ENCODE data around the gene BUD23.
A peak's percentile ranks its signal among the peaks of the same experiment; 100 is the strongest.
"Not testable (repeated sequence)": the region's sequence is repeated elsewhere in the genome, so short reads cannot be mapped to it uniquely, and the experiment has no call there.

BUD23 gene

GRCh38 chr7:73713319-73713718 lies 29.9 kb downstream of the BUD23 start:
- not testable (repeated sequence) for H3K9me3 Mint-ChIP-seq; H3K36me3 Mint-ChIP-seq; ATAC-seq (replicated peaks)

DNA sequence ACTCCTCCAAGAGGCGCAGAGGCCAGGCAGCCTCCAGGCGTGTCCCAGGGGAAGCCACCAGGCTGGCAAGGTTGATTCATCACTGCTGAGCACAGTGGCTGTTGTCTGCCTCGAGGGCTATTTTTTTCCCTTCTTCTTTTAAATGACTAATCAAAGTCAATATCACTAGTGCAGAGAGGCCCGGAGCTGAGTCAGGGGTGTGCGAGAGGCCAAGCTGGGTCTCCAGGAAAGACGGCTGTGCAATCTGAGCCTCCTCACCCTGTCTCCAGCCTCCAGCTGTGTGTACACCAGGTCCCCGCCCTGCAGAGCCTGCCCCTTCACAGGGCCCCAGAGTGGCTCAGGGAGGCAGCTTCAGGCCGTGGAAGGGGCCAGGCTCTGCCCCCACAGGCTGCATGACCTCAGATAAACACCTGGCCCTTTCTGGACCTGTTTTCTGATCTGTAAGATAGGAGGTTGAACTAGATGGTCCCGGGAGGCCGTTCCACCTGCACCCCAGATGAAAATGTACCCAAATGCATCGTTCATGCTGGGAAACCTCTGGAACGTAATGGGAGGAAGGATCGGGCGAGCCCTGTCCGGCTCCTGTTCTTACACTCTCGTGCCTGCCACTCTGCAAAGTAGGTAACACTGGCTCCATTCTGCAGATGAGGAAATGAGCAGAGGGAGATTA lies 32.4 kb downstream of the BUD23 start:
- H3K36me3 Mint-ChIP-seq = peaks cover 0 to 5% of the 10 kb centered on the region in 2 donors
- peak; percentile 64 to 69 for ATAC-seq (replicated peaks)
- no peaks in the 10 kb centered on the region for H3K9me3 Mint-ChIP-seq
- peaks cover 25 to 35% of the 10 kb centered on the region in 2 donors for H3K4me1 Mint-ChIP-seq
- H3K4me3 Mint-ChIP-seq = no peak overlapping the region
- DNase-seq = peak; percentile 53
- H3K27ac Mint-ChIP-seq = no peak overlapping the region
- peaks cover 59 to 62% of the 10 kb centered on the region in 2 donors for H3K27me3 Mint-ChIP-seq

More at GRCh38 chr7:73713319-73713718, 29.9 kb downstream of the BUD23 start:
- not testable (repeated sequence) for H3K27ac Mint-ChIP-seq, H3K4me3 Mint-ChIP-seq, DNase-seq
- H3K4me1 Mint-ChIP-seq = peaks cover 23 to 30% of the 10 kb centered on the region in 2 donors
- H3K27me3 Mint-ChIP-seq = peaks cover 53 to 57% of the 10 kb centered on the region in 2 donors

GRCh38 chr7:73716318-73716890 lies 33.0 kb downstream of the BUD23 start:
- H3K9me3 Mint-ChIP-seq = no peaks in the 10 kb centered on the region
- no peak for ATAC-seq (replicated peaks)
- peaks cover 62 to 64% of the 10 kb centered on the region in 2 donors for H3K27me3 Mint-ChIP-seq
- no peak for DNase-seq
- H3K4me3 Mint-ChIP-seq = no peak overlapping the region
- H3K36me3 Mint-ChIP-seq = peaks cover 0 to 4% of the 10 kb centered on the region in 2 donors
- H3K27ac Mint-ChIP-seq = no peak overlapping the region
- H3K4me1 Mint-ChIP-seq = peaks cover 25 to 35% of the 10 kb centered on the region in 2 donors

DNA sequence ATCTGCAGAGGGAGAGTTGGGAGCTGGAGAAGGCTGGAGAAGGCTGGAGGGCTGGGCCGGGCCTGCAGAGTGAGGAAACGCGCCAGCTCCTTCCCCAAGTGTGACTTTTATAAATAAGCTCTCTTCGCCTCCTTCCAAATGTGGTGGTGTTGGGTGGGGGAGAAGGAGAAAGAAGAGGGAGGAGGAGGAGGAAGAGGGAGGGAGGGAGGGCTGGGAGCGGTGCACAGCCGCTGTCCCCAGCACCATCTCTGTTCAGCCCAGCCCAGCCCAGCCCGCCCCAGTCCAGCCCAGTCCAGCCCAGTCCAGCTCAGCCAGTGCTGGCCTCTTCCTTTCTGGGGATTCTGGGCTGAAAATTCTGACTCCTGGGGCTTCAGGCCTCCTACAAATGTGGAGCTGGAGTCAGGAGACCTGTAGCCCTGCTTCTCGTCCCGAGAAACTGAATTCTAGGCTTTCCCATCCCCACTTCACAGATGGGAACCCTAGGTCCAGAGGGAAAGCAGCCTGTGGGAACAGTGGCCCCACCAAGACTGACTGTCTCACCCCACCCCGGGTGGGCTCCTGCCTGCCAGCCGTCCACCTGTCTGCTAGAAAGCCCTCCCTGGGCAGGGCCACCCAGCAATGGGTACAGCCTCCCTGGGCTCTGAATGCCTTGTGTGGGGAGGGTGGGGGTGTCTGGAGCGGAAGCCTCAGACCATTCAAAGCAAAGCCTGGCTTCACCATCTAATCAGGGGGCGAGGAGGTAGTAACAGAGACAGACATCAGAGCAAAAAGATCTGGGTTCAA lies 33.8 kb downstream of the BUD23 start:
- no peak for DNase-seq
- no peak overlapping the region for H3K4me3 Mint-ChIP-seq
- H3K9me3 Mint-ChIP-seq = no peaks in the 10 kb centered on the region
- peaks cover 25 to 35% of the 10 kb centered on the region in 2 donors for H3K4me1 Mint-ChIP-seq
- ATAC-seq (replicated peaks) = no peak
- H3K27ac Mint-ChIP-seq = no peak overlapping the region
- peaks cover 54 to 61% of the 10 kb centered on the region in 2 donors for H3K27me3 Mint-ChIP-seq
- peaks cover 0 to 4% of the 10 kb centered on the region in 2 donors for H3K36me3 Mint-ChIP-seq

- H3K36me3 Mint-ChIP-seq = peaks cover 0 to 3% of the 10 kb centered on the region in 2 donors
- peak; percentile 58 to 66 for ATAC-seq (replicated peaks)
- DNase-seq = peak; percentile 58
- H3K27me3 Mint-ChIP-seq = peaks cover 50 to 59% of the 10 kb centered on the region in 2 donors
- H3K9me3 Mint-ChIP-seq = no peaks in the 10 kb centered on the region
- H3K27ac Mint-ChIP-seq = peak overlapping the region; percentile 90
- peaks cover 22 to 35% of the 10 kb centered on the region in 2 donors for H3K4me1 Mint-ChIP-seq
- peak overlapping the region; percentile 78 to 82 for H3K4me3 Mint-ChIP-seq
These were observed 34.6 kb downstream of the BUD23 start for GRCh38 chr7:73717991-73718405.

GRCh38 chr7:73718438-73718881 lies 35.1 kb downstream of the BUD23 start:
- Mint-ChIP-seq H3K27me3 (peaks cover 45 to 55% of the 10 kb centered on the region in 2 donors), H3K36me3 (no peaks in the 10 kb centered on the region), H3K4me3 (peak overlapping the region; percentile 78 to 82), H3K27ac (peak overlapping the region; percentile 69), H3K9me3 (no peaks in the 10 kb centered on the region), H3K4me1 (peaks cover 22 to 35% of the 10 kb centered on the region in 2 donors)
- no peak for ATAC-seq (replicated peaks)
- no peak for DNase-seq

DNA sequence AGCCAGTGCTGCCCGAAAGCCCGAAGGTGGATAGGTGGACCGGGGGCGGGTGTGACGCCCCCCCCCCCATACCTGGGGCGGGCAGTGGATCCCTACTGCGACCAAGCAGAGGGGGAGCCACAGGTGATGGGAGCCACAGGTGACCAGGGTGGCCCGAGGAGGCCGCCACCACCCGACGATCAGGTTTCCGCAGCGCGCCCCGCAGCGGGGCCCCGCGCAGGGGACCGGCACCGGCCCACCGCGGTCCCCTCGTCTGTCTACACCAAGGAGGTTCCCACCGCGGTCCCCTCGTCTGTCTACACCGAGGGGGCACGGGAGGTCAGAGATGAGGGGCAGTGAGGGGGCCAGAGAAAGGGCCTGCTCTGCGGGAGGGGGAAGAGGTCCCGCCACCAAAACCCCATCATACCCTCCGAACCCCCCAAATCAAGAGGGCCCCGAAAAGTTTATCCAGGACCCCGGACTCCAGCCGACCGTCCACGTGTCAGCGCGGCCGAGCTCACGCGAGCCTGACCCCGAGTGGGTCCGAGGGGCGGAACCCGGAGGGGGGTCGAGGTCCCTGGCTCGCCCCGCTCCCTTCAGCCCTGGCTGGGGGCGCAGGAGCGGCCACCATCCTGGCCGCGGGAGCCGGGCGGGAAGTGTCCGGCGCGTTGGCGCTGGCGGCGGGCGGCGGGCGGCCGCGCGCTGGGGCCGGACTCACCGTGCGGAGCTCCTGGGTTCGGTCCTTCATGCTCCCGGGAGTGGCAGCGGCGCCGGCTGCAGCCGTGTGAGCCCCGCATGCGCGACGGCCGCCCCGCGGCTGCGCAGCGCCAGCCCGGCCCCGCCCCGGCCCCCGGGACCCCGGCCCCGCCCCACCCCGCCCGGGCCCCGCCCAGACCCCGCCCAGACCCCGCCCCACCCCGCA lies 35.8 kb downstream of the BUD23 start, which contains the start of gene STX1A:
STX1A (minus strand) TSS at position 765 of the 901 bp plus-strand sequence; CDS start at position 727, 38 bp downstream.
- no peaks in the 10 kb centered on the region for H3K36me3 Mint-ChIP-seq
- H3K27me3 Mint-ChIP-seq = peaks cover 40 to 48% of the 10 kb centered on the region in 2 donors
- peaks cover 22 to 35% of the 10 kb centered on the region in 2 donors for H3K4me1 Mint-ChIP-seq
- H3K4me3 Mint-ChIP-seq = peak within 1 kb of the TSS; percentile 78 to 82
- ATAC-seq (replicated peaks) (peak; percentile 77 to 85), DNase-seq (peak; percentile 58)
- H3K27ac Mint-ChIP-seq = peak within 1 kb of the TSS; percentile 69
- H3K9me3 Mint-ChIP-seq = no peaks in the 10 kb centered on the region

- DNase-seq = no peak
- H3K9me3 Mint-ChIP-seq = no peaks in the 10 kb centered on the region
- peak overlapping the region; percentile 71 to 72 for H3K4me3 Mint-ChIP-seq
- H3K4me1 Mint-ChIP-seq = peaks cover 22 to 35% of the 10 kb centered on the region in 2 donors
- peak in 1 of 2 donors; percentile 4 for ATAC-seq (replicated peaks)
- peaks cover 37 to 45% of the 10 kb centered on the region in 2 donors for H3K27me3 Mint-ChIP-seq
- no peaks in the 10 kb centered on the region for H3K36me3 Mint-ChIP-seq
- peak overlapping the region; percentile 51 for H3K27ac Mint-ChIP-seq
These were observed 36.4 kb downstream of the BUD23 start for GRCh38 chr7:73719806-73720169.

DNA sequence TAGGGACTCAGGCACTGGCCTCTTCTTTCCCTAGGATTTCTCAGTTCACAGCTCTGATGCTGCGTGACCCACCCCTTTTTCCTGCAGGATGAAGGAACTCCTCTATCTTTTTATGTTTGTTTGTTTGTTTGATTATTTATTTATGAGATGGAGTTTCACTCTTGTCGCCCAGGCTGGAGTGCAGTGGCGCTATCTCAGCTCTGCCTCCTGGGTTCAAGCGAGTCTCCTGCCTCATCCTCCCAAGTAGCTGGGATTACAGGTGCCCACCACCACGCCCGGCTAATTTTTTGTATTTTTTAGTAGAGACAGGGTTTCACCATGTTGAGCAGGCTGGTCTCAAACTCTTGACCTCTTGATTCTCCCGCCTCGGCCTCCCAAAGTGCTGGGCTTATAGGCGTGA lies 37.0 kb downstream of the BUD23 start:
- peaks cover 38 to 46% of the 10 kb centered on the region in 2 donors for H3K27me3 Mint-ChIP-seq
- H3K9me3 Mint-ChIP-seq; H3K27ac Mint-ChIP-seq; DNase-seq; H3K36me3 Mint-ChIP-seq; ATAC-seq (replicated peaks): not testable (repeated sequence)
- H3K4me3 Mint-ChIP-seq = peak overlapping the region; percentile 71 to 72
- peaks cover 22 to 31% of the 10 kb centered on the region in 2 donors for H3K4me1 Mint-ChIP-seq

- peaks cover 31 to 36% of the 10 kb centered on the region in 2 donors for H3K27me3 Mint-ChIP-seq
These were observed 38.0 kb downstream of the BUD23 start for GRCh38 chr7:73721377-73721817.

DNA sequence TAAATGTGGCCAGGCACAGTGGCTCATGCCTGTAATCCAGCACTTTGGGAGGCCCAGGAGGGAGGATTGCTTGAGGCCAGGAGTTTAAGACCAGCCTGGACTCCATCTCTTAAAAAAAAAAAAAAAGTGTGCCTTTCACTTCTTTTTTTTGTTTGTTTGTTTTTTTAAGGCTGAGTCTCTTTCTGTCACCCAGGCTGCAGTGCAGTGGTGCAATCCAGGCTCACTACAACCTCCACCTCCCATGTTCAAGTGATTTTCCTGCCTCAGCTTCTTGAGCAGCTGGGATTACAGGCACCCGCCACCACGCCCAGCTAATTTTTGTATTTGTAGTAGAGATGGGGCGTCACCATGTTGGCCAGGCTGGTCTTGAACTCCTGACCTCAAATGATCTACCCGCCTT lies 38.8 kb downstream of the BUD23 start:
- H3K4me1 Mint-ChIP-seq = peaks cover 11 to 16% of the 10 kb centered on the region in 2 donors
- peaks cover 25 to 31% of the 10 kb centered on the region in 2 donors for H3K27me3 Mint-ChIP-seq
- not testable (repeated sequence) for H3K9me3 Mint-ChIP-seq; H3K27ac Mint-ChIP-seq; H3K4me3 Mint-ChIP-seq; DNase-seq; H3K36me3 Mint-ChIP-seq; ATAC-seq (replicated peaks)

More at GRCh38 chr7:73721377-73721817, 38.0 kb downstream of the BUD23 start:
- Mint-ChIP-seq H3K4me3 (no peak overlapping the region), H3K27ac (no peak overlapping the region), H3K36me3 (no peaks in the 10 kb centered on the region), H3K9me3 (no peaks in the 10 kb centered on the region), H3K4me1 (peaks cover 16 to 22% of the 10 kb centered on the region in 2 donors)
- ATAC-seq (replicated peaks) (no peak), DNase-seq (no peak)

- peaks cover 8 to 10% of the 10 kb centered on the region in 2 donors for H3K4me1 Mint-ChIP-seq
- H3K9me3 Mint-ChIP-seq = no peaks in the 10 kb centered on the region
- H3K27me3 Mint-ChIP-seq = peaks cover 23 to 34% of the 10 kb centered on the region in 2 donors
- no peak for DNase-seq
- no peak overlapping the region for H3K4me3 Mint-ChIP-seq
- H3K27ac Mint-ChIP-seq = no peak overlapping the region
- H3K36me3 Mint-ChIP-seq = no peaks in the 10 kb centered on the region
- ATAC-seq (replicated peaks) = no peak
These were observed 39.4 kb downstream of the BUD23 start for GRCh38 chr7:73722785-73723184.

GRCh38 chr7:73723813-73724212 lies 40.4 kb downstream of the BUD23 start:
- H3K36me3 Mint-ChIP-seq = no peaks in the 10 kb centered on the region
- ATAC-seq (replicated peaks) (no peak), DNase-seq (no peak)
- peaks cover 0 to under 1% of the 10 kb centered on the region in 2 donors for H3K4me1 Mint-ChIP-seq
- H3K27me3 Mint-ChIP-seq = peaks cover 29 to 44% of the 10 kb centered on the region in 2 donors
- no peaks in the 10 kb centered on the region for H3K9me3 Mint-ChIP-seq
- H3K4me3 Mint-ChIP-seq = no peak overlapping the region
- no peak overlapping the region for H3K27ac Mint-ChIP-seq
